ENCODE data around the gene ROBO1. TPM values are rescaled to one million over a fixed set of nuclear protein-coding genes. Genes with fewer than 3 reads are reported as not detected.

ROBO1 gene
- total RNA-seq, 1 donor = 88.5 TPM

DNA sequence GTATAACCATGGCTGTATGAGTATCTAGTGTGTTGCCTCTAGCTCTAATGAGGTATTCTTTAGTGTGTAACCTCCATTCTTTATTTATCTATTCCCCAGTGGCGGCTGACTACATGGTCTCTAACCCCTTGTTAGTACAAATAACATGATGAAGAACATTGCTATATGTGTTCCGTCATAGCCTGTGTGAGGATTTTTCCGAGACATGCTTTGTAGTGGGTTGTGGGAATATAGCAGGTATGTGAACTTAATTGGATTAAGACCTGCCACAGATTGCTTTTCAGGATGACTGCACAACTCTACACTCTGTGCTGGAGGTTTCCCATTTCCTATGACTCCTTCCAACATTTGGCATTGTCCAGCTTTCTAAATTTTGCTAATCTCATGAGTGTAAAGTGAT, 563.4 kb downstream of the ROBO1 start:
- TF ChIP-seq, protein P1, sequence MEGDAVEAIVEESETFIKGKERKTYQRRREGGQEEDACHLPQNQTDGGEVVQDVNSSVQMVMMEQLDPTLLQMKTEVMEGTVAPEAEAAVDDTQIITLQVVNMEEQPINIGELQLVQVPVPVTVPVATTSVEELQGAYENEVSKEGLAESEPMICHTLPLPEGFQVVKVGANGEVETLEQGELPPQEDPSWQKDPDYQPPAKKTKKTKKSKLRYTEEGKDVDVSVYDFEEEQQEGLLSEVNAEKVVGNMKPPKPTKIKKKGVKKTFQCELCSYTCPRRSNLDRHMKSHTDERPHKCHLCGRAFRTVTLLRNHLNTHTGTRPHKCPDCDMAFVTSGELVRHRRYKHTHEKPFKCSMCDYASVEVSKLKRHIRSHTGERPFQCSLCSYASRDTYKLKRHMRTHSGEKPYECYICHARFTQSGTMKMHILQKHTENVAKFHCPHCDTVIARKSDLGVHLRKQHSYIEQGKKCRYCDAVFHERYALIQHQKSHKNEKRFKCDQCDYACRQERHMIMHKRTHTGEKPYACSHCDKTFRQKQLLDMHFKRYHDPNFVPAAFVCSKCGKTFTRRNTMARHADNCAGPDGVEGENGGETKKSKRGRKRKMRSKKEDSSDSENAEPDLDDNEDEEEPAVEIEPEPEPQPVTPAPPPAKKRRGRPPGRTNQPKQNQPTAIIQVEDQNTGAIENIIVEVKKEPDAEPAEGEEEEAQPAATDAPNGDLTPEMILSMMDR (IDR thresholded peaks at IDR 0.05; ENCODE audit: insufficient read depth, low read depth, low read length) = no peak

DNA sequence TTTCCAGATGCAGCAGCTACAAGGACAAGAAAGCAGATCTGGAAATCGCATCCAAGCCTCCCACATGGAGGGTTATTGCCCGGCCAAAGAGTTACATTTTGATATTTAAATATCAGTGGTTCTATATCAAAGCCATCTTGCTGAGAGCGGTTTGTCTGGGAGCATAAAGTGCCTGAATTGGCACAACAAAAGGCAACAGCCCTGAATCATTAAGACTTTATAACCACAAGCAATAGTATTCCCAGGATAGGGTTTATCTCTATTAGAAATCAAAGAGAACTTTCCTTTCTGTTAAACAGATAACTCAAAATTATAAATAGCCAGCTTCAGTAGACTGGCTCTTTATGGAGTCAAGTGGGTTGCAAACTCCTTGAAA, 564.7 kb downstream of the ROBO1 start:
- H3K4me3 ChIP-seq (ENCODE audit: low read depth, low read length) = no peak overlapping the region
- TF ChIP-seq, protein P1 (IDR thresholded peaks at IDR 0.05; ENCODE audit: insufficient read depth, low read depth, low read length) = no peak
- no peak for DNase-seq (ENCODE audit: low read depth)

More for the DNA sequence above, 563.4 kb downstream of the ROBO1 start:
- H3K4me3 ChIP-seq (ENCODE audit: low read depth, low read length) = no peak overlapping the region
- no peak for DNase-seq (ENCODE audit: low read depth)

- DNase-seq (ENCODE audit: low read depth) = no peak
- TF ChIP-seq, protein P1 (IDR thresholded peaks at IDR 0.05; ENCODE audit: insufficient read depth, low read depth, low read length) = no peak
- no peak overlapping the region for H3K4me3 ChIP-seq (ENCODE audit: low read depth, low read length)
Measured at GRCh38 chr3:79202471-79203143, 565.2 kb downstream of the ROBO1 start.

- no peak overlapping the region for H3K4me3 ChIP-seq (ENCODE audit: low read depth, low read length)
- DNase-seq (ENCODE audit: low read depth) = no peak
- TF ChIP-seq, protein P1 (IDR thresholded peaks at IDR 0.05; ENCODE audit: insufficient read depth, low read depth, low read length) = no peak
Measured at GRCh38 chr3:79200456-79200855, 567.3 kb downstream of the ROBO1 start.

DNA sequence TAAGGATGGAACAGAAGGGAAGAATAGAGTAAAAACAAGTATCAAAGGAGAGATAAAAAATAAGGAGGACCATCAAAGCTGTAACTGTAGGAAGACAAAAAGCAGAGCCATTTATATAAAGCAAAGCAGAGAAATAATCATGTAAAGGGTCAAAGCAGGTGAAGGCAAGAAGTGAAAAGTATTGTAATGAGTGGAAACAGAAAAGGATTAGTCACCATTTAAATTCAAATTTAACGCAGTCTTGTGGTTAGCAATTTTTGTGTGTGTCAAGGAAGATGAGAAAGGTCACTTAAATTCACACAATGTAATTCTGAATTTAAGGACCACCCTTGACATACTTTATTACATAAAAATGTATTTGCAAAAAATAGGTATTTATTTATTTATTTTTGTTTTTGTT, 567.8 kb downstream of the ROBO1 start:
- DNase-seq (ENCODE audit: low read depth) = no peak
- H3K4me3 ChIP-seq (ENCODE audit: low read depth, low read length) = no peak overlapping the region
- TF ChIP-seq, protein P1 (IDR thresholded peaks at IDR 0.05; ENCODE audit: insufficient read depth, low read depth, low read length) = no peak

DNA sequence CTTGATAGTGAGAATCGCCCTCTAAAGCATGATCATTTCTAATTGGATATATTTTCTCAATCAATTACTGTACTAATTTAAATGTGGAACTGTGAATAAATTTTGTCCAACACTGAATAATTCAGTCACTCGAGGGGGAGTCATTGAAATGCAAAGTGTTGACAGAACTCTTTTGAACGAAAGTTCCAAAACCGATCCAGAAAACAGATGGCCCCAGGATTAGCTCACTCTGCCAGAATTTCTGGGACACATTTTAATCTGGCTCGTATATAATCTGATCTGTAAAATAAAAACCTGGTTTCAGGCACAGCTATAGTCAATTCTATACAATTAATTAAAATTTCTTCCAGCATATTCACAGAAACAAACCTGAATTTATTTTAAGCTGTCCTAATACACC, 580.4 kb downstream of the ROBO1 start:
- TF ChIP-seq, protein P1 (IDR thresholded peaks at IDR 0.05; ENCODE audit: insufficient read depth, low read depth, low read length) = no peak
- no peak overlapping the region for H3K4me3 ChIP-seq (ENCODE audit: low read depth, low read length)
- no peak for DNase-seq (ENCODE audit: low read depth)

DNA sequence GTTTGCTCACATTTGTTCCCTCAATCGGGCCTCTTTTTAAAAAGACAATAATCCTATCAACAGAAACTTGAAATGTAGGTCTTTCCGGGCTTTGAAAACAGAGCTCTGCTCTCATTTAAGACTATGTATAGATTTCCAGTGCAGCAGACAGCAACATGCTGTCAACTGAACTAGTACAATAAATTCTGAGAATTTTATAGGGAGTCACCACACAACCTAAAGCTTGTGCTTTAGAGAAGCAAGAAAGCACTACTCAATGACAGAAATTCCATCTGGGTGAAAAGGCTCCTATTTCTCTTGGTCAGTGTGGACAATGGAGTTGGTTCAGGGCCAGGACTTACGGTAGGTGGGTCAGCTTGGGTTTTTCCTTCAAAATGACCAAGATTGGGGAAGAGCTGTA, 583.5 kb downstream of the ROBO1 start:
- DNase-seq (ENCODE audit: low read depth) = no peak
- H3K4me3 ChIP-seq (ENCODE audit: low read depth, low read length) = no peak overlapping the region
- TF ChIP-seq, protein P1 (IDR thresholded peaks at IDR 0.05; ENCODE audit: insufficient read depth, low read depth, low read length) = no peak
